MM.1S (cell line): ENCODE measurements around the gene LRCH1.

ENCODE experiments used
- CTCF ChIP-seq: fragments of 300-600 bp; sonication (generic); IDR thresholded peaks from 2 replicates; pipeline ENCODE4 v1.5.1; 2016; ENCODE audit warnings: antibody characterized with exemption, low read length, mixed read lengths
- EZH2phosphoT487 ChIP-seq: fragments of 300-600 bp; sonication (generic); IDR thresholded peaks from 2 replicates; pipeline ENCODE4 v1.6.1; 2018; ENCODE audit warnings: antibody characterized with exemption, low read length

GRCh38 chr13:46638262-46638661, 85.3 kb downstream of the LRCH1 start:
- no peak for TF ChIP-seq CTCF
- TF ChIP-seq EZH2phosphoT487 = no peak
